Muscle layer of duodenum (tissue), 2 donors: ENCODE data around the gene PHIP.
A peak's percentile ranks its signal among the peaks of the same experiment; 100 is the strongest.
"Not testable (repeated sequence)": the region's sequence is repeated elsewhere in the genome, so short reads cannot be mapped to it uniquely, and the experiment has no call there.

Experiments used
- H3K27ac ChIP-seq: one replicate; pipeline ENCODE4 v1.7.0; 2013; ENCODE audit warnings: mild to moderate bottlenecking, low read length
- H3K27me3 ChIP-seq: one replicate; pipeline ENCODE4 v1.7.0; 2013; ENCODE audit warnings: low read depth, mild to moderate bottlenecking, control low read depth, low read length
- H3K36me3 ChIP-seq, 2 donors: one replicate each; pipeline ENCODE4 v1.7.0; 2013; ENCODE audit warnings: low read length in 2 of 2, control low read depth in 1 of 2, mild to moderate bottlenecking in 1 of 2; ENCODE audit not compliant: insufficient read depth in 2 of 2, control insufficient read depth in 1 of 2
- H3K4me1 ChIP-seq, 2 donors: one replicate each; pipeline ENCODE4 v1.7.0; 2013; ENCODE audit warnings: low read length in 2 of 2, mild to moderate bottlenecking in 2 of 2, control low read depth in 1 of 2, moderate library complexity in 1 of 2; ENCODE audit not compliant: insufficient read depth in 2 of 2, control insufficient read depth in 1 of 2
- H3K4me3 ChIP-seq, 2 donors: one replicate each; pipeline ENCODE4 v1.7.0; 2013; ENCODE audit warnings: low read length in 2 of 2, low read depth in 1 of 2, mild to moderate bottlenecking in 1 of 2
- H3K9me3 ChIP-seq, 2 donors: one replicate each; pipeline ENCODE4 v1.7.0; 2013; ENCODE audit warnings: low read length in 2 of 2, control low read depth in 1 of 2, mild to moderate bottlenecking in 1 of 2; ENCODE audit not compliant: control insufficient read depth in 1 of 2
- donor health status: healthy.

Gene PHIP

DNA sequence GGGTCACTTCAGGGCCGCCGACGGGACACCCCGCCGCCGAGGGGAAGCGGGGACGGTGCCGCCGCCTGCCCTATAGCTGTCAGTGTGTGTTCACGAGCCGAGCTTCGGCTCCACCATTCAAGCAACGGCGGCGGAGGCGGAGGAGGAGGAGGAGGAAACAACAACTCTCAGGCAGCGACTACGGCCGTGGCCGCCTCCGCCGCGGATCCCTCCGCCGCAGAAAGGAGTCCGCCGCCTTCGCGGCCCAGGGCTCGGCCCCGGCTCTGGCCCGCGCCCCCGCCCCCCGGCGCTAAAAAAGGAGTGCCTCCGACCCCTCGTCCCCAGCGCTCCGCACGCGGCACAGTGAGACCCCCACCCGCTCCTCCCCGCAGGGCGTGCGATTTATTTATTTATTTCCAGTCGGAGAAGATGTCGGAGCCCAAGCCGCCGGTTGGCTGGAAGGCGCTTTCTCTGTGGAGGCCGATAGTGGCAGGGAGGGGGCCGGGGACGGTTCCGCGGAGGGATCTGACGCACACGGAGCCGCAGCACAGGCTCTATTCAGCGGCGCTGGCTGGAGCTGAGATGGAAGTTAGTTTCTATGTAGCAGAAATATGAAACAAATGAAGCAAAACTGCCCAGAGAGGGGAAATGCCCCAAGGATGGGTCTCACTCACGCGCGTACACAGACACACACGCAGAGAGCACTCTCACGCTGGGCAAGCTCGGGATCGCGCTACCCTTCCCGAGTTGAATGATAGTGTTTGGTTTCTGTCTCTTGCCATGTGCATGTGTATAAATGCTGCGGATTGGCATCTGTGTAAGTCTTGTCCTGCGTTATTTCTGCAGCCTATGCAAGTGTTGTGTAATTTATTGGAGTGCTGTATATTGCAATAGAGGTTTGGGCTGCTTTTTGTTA lies at the start of gene PHIP:
Gene PHIP, minus strand, starts transcription at position 180 of the 895 bp plus-strand sequence. CDS start 186 bp downstream, outside the sequence.
- H3K4me1 ChIP-seq, result peaks cover 8 to 9% of the 10 kb centered on the region in 2 donors
- H3K9me3 ChIP-seq, result no peaks in the 10 kb centered on the region
- H3K4me3 ChIP-seq, result peak within 1 kb of the TSS; percentile 83 to 86
- H3K27ac ChIP-seq, result peak within 1 kb of the TSS; percentile 92
- no peaks in the 10 kb centered on the region for H3K27me3 ChIP-seq
- H3K36me3 ChIP-seq, result no peaks in the 10 kb centered on the region

DNA sequence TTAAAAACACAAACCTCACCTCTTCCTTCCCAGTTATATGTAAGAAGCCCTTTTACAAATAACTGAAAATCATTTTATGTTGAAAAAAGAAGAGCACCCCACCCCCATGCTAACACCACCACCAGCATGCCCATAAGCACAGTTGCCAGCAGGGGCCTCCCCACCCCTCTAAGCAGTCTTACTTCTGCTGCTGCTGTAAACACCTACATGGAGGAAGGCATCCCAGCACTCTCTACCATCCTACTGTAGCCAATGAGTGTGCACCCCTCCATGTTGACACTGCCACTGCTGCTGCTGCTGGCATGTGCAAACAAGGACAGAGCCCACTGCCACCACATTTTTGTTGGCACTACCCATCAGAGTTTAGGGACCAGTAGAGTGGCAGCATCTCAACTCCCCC lies 49.6 kb upstream of the PHIP start:
- Histone ChIP-seq H3K36me3 (no peaks in the 10 kb centered on the region), H3K27ac (no peak overlapping the region), H3K4me3 (no peak overlapping the region), H3K27me3 (no peaks in the 10 kb centered on the region), H3K9me3 (peaks cover 0 to 4% of the 10 kb centered on the region in 2 donors), H3K4me1 (no peaks in the 10 kb centered on the region)

DNA sequence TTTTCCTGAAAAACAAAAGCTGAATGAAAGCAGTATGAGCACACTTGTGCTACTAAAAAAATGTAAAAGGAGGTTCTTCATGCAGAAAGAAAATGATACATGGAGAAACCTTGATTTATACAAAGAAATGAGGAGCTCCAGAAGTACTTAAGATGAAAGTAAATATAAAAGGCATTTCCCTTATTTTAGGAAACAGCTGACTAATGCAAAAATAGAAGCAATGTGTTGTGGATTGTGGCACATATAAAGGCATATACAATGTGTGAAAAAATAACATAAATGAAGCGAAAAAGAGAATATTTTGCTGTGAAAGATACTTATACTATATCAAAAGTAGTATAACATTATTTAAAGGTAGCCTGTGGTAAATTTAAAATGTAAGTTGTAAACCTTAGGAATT lies 41.2 kb upstream of the PHIP start:
- H3K27ac ChIP-seq, result no peak overlapping the region
- no peaks in the 10 kb centered on the region for H3K27me3 ChIP-seq
- H3K4me1 ChIP-seq, result no peaks in the 10 kb centered on the region
- H3K36me3 ChIP-seq, result no peaks in the 10 kb centered on the region
- H3K9me3 ChIP-seq, result peaks cover 0 to 1% of the 10 kb centered on the region in 2 donors
- H3K4me3 ChIP-seq, result no peak overlapping the region

DNA sequence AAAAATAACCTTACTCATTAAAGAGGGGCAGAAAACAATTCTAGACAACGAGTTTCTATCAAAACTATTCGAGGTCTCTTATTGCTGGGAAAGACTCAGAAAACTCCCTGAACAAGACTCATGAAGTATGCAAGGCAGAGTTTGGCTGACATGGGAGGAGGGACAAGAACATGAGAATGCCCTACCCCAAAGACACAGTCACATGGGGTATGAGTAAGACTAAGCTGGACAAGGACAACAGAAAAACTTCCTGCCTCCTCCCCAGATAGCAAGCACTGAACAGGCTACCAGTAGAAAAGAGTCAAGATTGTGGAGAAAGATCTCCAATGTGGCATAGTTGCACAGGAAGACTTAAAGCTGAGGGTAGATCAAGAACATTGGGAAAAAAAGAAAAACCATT lies 39.7 kb upstream of the PHIP start:
- Histone ChIP-seq H3K4me3 (no peak overlapping the region), H3K27ac (no peak overlapping the region), H3K4me1 (no peaks in the 10 kb centered on the region), H3K36me3 (no peaks in the 10 kb centered on the region), H3K27me3 (no peaks in the 10 kb centered on the region), H3K9me3 (no peaks in the 10 kb centered on the region)

DNA sequence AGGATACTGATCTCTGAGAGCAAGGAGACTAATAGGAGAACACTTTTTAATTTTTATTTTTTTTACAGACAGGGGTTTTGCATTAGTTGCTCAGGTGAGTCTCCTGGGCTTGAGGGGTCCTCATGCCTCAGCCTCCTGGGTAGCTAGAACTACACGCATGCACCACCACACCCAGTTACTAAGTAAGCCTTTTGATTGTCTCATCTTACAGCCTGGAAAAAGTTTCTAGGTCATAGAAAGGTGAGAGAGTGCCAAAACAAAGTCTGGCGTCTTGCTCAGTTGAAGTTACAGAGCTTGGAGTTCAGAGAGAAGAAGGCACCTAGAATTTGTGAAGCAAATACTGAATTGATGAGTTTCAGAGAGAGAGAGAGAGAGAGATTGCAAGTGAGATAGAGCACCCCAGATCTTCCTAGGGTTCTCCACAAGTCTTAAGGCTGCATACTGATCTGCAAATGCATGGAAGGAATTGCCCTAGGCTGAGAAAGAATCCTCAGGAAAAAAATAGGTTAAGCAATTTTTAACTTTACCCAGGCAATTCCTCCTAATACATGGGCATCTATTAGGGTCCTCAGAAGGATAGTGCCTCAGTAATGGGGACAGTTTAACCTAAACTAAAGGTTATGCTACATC lies 37.6 kb upstream of the PHIP start:
- no peaks in the 10 kb centered on the region for H3K36me3 ChIP-seq
- H3K4me1 ChIP-seq, result no peaks in the 10 kb centered on the region
- no peaks in the 10 kb centered on the region for H3K9me3 ChIP-seq
- no peak overlapping the region for H3K4me3 ChIP-seq
- H3K27me3 ChIP-seq, result no peaks in the 10 kb centered on the region
- H3K27ac ChIP-seq, result no peak overlapping the region

DNA sequence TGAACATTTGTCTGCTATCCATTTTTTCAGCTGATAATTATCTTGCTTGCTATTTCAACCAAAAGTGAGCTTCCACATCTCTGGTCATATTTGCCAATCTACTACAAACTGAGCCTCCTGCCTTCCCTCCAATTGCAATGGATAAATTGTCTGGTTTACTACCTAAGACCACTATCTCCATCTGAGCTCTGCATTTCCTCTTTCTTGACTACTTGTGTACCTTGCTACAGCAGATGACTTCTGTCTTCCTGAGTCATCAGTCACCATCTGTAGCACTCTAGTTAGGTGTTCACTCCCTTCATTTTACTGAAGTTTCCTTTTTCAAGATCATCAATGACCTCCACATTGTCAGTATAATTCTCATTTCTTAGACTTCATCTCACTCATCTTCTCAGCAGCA lies 33.5 kb upstream of the PHIP start:
- H3K4me3 ChIP-seq, result no peak overlapping the region
- H3K27ac ChIP-seq, result no peak overlapping the region
- H3K4me1 ChIP-seq, result no peaks in the 10 kb centered on the region
- H3K27me3 ChIP-seq, result no peaks in the 10 kb centered on the region
- H3K9me3 ChIP-seq, result no peaks in the 10 kb centered on the region
- no peaks in the 10 kb centered on the region for H3K36me3 ChIP-seq

DNA sequence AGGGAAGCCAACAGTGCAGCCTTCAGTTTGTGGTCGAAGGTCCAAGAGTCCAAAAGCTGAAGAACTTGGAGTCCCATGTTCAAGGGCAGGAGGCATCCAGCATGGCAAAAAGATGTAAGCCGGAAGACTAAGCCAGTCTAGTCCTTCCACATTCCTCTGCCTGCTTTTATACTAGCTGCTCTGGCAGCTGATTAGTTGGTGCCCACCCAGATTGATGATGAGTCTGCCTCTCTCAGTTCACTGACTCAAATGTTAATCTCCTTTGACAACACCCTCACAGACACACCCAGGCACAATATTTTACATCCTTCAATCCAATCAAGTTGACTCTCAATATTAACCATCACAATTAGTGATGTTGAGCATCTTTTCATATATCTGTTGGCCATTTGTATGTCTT lies 23.1 kb upstream of the PHIP start:
- no peak overlapping the region for H3K4me3 ChIP-seq
- no peaks in the 10 kb centered on the region for H3K36me3 ChIP-seq
- no peaks in the 10 kb centered on the region for H3K27me3 ChIP-seq

DNA sequence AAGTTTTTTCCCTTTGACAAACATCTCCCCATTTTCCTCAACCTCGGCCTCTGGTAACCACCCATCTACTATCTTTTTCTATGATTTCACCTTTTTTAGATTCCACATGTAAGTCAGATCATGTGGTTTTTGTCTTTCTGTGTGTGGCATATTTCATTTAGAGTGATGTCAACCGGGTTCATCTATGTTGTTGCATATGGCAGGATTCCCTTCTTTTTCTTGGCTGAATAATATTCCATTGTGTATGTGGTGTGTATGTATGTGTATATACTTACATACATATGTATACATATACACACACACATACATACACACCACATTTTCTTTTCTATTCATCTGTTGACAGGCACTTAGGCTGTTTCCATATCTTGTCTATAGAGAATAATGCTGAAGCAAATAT lies 22.2 kb upstream of the PHIP start:
- Histone ChIP-seq H3K27ac (no peak overlapping the region), H3K36me3 (no peaks in the 10 kb centered on the region), H3K27me3 (no peaks in the 10 kb centered on the region), H3K9me3 (no peaks in the 10 kb centered on the region), H3K4me3 (no peak overlapping the region), H3K4me1 (no peaks in the 10 kb centered on the region)

More for the DNA sequence above, 23.1 kb upstream of the PHIP start:
- H3K27ac ChIP-seq, result no peak overlapping the region
- H3K4me1 ChIP-seq, result no peaks in the 10 kb centered on the region
- H3K9me3 ChIP-seq, result no peaks in the 10 kb centered on the region

DNA sequence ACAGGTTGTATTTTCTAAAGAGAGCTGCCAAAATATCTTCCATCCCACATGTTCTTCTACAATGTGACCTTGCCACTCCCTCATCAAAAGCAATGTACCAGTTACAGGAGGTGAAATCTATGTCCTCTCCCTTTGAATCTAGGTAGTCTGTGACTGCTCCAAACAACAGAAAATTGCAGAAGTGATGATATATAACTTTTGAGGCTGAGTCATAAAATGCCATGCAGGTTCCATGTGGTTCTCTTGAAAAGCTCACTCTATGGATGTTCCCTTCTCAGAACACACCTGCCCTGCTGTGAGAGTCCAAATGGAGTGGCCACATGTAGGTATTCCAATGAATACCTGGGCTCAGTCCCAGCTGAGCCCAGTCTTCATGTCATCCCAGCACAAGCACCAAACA lies 16.9 kb upstream of the PHIP start:
- Histone ChIP-seq H3K4me1 (no peaks in the 10 kb centered on the region), H3K9me3 (no peaks in the 10 kb centered on the region), H3K36me3 (no peaks in the 10 kb centered on the region), H3K4me3 (no peak overlapping the region), H3K27me3 (no peaks in the 10 kb centered on the region), H3K27ac (no peak overlapping the region)

DNA sequence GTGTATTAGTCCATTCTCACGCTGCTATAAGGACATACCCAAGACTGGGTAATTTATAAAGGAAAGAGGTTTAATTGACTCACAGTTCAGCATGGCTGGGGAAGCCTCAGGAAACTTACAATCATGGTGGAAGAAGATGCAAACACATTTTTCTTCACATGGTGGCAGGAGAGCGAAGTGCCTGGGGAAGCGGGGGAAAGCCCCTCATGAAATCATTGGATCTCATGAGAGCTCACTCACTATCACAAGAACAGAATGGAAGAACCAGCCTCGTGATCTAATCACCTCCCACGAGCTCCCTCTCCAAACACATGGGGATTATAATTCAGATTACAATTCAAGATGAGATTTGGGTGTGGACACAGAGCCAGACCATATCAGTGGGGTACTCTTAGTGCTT lies 13.7 kb upstream of the PHIP start:
- H3K27ac ChIP-seq, H3K9me3 ChIP-seq, H3K4me1 ChIP-seq, H3K4me3 ChIP-seq, H3K36me3 ChIP-seq, H3K27me3 ChIP-seq: not testable (repeated sequence)

DNA sequence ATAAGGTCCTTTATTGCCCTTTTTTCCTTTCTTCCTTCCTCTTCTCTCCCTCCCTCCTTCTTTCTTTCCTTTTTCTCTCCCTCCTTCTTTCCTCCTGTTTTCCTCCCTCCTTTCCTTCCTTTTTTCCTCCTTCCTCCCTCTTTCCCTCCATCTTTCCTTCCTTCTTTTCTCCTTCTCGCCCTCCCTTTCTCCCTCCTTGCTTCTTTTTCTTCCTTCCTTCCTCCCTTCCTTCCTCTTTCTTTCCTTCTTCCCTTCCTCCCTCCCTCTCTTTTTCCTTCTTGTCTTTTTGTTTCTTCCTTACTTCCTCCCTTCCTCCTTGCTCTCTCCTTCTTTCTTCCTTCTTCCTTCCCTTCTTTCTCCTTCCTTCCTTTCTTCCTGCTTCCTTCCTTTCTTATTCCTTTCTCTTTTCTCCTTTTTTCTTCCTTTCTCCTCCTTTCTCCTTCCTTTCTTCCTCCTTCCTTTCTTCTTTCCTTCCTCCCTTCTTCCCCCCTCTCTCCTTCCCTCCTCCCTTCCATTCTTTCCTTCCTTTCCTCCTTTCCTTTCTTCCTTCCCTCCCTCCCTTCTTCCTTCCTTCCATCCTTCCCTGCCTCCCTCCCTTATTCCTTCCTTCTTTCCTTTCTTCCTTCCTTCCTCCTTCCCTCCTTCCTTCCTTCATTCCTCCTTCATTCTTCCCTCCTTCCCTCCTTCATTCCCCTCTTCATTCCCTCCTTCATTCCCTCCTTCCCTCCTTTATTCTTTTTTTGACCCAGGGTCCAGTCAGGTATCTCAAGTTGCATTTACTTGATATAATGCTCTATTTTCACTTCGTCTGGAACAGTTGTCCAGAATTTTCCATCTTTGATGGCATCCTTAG lies 11.7 kb upstream of the PHIP start:
- Histone ChIP-seq H3K4me1 (no peaks in the 10 kb centered on the region), H3K27me3 (no peaks in the 10 kb centered on the region), H3K4me3 (no peak overlapping the region), H3K27ac (no peak overlapping the region), H3K36me3 (no peaks in the 10 kb centered on the region), H3K9me3 (no peaks in the 10 kb centered on the region)
